Endothelial cell of umbilical vein (primary cell): ENCODE data around the gene ARMH3.
"Not testable (repeated sequence)": the region's sequence is repeated elsewhere in the genome, so short reads cannot be mapped to it uniquely, and the experiment has no call there.

ENCODE experiments used
- EZH2 ChIP-seq: IDR thresholded peaks from 2 replicates; pipeline ENCODE4 v1.6.1; 2012; ENCODE audit warnings: borderline replicate concordance, low read depth, mild to moderate bottlenecking, moderate library complexity, low read length, inconsistent platforms; ENCODE audit not compliant: severe bottlenecking
- FOS ChIP-seq: IDR thresholded peaks from 2 replicates; pipeline ENCODE4 v1.6.1; 2011; ENCODE audit warnings: mild to moderate bottlenecking, low read length, moderate library complexity, borderline replicate concordance; ENCODE audit not compliant: insufficient read depth
- GATA2 ChIP-seq: IDR thresholded peaks from 2 replicates; pipeline ENCODE4 v1.7.0; 2011; ENCODE audit warnings: low read depth, mild to moderate bottlenecking, moderate library complexity, mixed read lengths, low read length; ENCODE audit not compliant: insufficient read length, insufficient read depth
- MYC ChIP-seq: IDR thresholded peaks from one replicate; pipeline ENCODE4 v1.6.1; 2011; ENCODE audit warnings: mild to moderate bottlenecking, low read depth, low read length
- POLR2A ChIP-seq: IDR thresholded peaks from 2 replicates; pipeline ENCODE4 v1.6.1; 2012; ENCODE audit warnings: low read depth, mild to moderate bottlenecking, control low read depth, low read length
- POLR2AphosphoS5 ChIP-seq: IDR thresholded peaks from 2 replicates; pipeline ENCODE4 v1.6.1; 2012; ENCODE audit warnings: low read depth, mild to moderate bottlenecking, control low read depth, low read length, moderate library complexity; ENCODE audit not compliant: insufficient read depth
- TF ChIP-seq, protein P1 (sequence below), 2 donors: IDR thresholded peaks; 1 replicate in 1 of 2; 2 replicates in 1 of 2; pipeline ENCODE4 v1.5.1; 2011; ENCODE audit warnings: low read length in 2 of 2, mild to moderate bottlenecking in 2 of 2, moderate library complexity in 2 of 2, control low read depth in 1 of 2, inconsistent platforms in 1 of 2, low read depth in 1 of 2; ENCODE audit not compliant: insufficient read depth in 1 of 2; ENCODE audit errors: extremely low read depth in 1 of 2
- TF ChIP-seq, protein P2 (sequence below): IDR thresholded peaks from 2 replicates; pipeline ENCODE4 v1.6.1; 2011; ENCODE audit not compliant: insufficient read depth, insufficient read length

DNA sequence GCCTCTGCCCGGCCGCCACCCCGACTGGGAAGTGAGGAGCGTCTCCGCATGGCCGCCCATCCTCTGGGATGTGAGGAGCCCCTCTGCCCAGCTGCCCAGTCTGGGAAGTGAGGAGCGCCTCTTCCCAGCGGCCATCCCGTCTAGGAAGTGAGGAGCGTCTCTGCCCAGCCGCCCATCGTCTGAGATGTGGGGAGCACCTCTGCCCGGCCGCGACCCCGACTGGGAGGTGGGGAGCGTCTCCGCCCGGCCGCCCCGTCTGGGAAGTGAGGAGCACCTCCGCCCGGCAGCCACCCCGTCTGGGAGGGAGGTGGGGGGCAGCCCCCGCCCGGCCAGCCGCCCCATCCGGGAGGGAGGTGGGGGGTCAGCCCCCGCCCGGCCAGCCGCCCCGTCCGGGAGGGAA lies 20.2 kb downstream of the ARMH3 start:
- TF ChIP-seq, protein P1, sequence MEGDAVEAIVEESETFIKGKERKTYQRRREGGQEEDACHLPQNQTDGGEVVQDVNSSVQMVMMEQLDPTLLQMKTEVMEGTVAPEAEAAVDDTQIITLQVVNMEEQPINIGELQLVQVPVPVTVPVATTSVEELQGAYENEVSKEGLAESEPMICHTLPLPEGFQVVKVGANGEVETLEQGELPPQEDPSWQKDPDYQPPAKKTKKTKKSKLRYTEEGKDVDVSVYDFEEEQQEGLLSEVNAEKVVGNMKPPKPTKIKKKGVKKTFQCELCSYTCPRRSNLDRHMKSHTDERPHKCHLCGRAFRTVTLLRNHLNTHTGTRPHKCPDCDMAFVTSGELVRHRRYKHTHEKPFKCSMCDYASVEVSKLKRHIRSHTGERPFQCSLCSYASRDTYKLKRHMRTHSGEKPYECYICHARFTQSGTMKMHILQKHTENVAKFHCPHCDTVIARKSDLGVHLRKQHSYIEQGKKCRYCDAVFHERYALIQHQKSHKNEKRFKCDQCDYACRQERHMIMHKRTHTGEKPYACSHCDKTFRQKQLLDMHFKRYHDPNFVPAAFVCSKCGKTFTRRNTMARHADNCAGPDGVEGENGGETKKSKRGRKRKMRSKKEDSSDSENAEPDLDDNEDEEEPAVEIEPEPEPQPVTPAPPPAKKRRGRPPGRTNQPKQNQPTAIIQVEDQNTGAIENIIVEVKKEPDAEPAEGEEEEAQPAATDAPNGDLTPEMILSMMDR (IDR thresholded peaks at IDR 0.05; ENCODE audit: extremely low read depth in 1 of 2, insufficient read depth in 1 of 2, low read depth in 1 of 2, low read length in 2 of 2): not testable (repeated sequence)
- TF ChIP-seq POLR2A, POLR2AphosphoS5, GATA2, EZH2, FOS, MYC: not testable (repeated sequence)
- TF ChIP-seq, protein P2, sequence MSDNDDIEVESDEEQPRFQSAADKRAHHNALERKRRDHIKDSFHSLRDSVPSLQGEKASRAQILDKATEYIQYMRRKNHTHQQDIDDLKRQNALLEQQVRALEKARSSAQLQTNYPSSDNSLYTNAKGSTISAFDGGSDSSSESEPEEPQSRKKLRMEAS: not testable (repeated sequence)
